ENCODE data around the gene CAMSAP3.
"Not testable (repeated sequence)": the region's sequence is repeated elsewhere in the genome, so short reads cannot be mapped to it uniquely, and the experiment has no call there.

CAMSAP3 gene

GRCh38 chr19:7595466-7596133 is at the start of gene CAMSAP3:
TSS of gene CAMSAP3 (plus strand) at chr19:7595863. CDS start at chr19:7596003, 140 bp downstream.
- DNase-seq (ENCODE audit: low read depth), result no peak

- no peak for DNase-seq (ENCODE audit: low read depth)
Observed at GRCh38 chr19:7545904-7546303, 49.8 kb upstream of the CAMSAP3 start.

- DNase-seq (ENCODE audit: low read depth), result no peak
Observed at GRCh38 chr19:7547159-7547558, 48.5 kb upstream of the CAMSAP3 start.

GRCh38 chr19:7549429-7550148 is 46.1 kb upstream of the CAMSAP3 start:
- no peak for DNase-seq (ENCODE audit: low read depth)

- DNase-seq (ENCODE audit: low read depth), result no peak
Observed at GRCh38 chr19:7550169-7550770, 45.4 kb upstream of the CAMSAP3 start.

GRCh38 chr19:7550987-7551761 is 44.5 kb upstream of the CAMSAP3 start:
- DNase-seq (ENCODE audit: low read depth), result no peak

GRCh38 chr19:7552781-7553180 is 42.9 kb upstream of the CAMSAP3 start:
- DNase-seq (ENCODE audit: low read depth), result no peak

- no peak for DNase-seq (ENCODE audit: low read depth)
Observed at GRCh38 chr19:7554565-7554964, 41.1 kb upstream of the CAMSAP3 start.

GRCh38 chr19:7554990-7555864 is 40.4 kb upstream of the CAMSAP3 start:
- DNase-seq (ENCODE audit: low read depth), result no peak

- DNase-seq (ENCODE audit: low read depth), result no peak
Observed at GRCh38 chr19:7556696-7557315, 38.9 kb upstream of the CAMSAP3 start.

- no peak for DNase-seq (ENCODE audit: low read depth)
Observed at GRCh38 chr19:7558667-7559066, 37.0 kb upstream of the CAMSAP3 start.

GRCh38 chr19:7559102-7559501 is 36.6 kb upstream of the CAMSAP3 start:
- DNase-seq (ENCODE audit: low read depth), result no peak

GRCh38 chr19:7560255-7560654 is 35.4 kb upstream of the CAMSAP3 start:
- DNase-seq (ENCODE audit: low read depth), result no peak

- DNase-seq (ENCODE audit: low read depth), result no peak
Observed at GRCh38 chr19:7561325-7561724, 34.3 kb upstream of the CAMSAP3 start.

- DNase-seq (ENCODE audit: low read depth), result no peak
Observed at GRCh38 chr19:7562646-7563393, 32.8 kb upstream of the CAMSAP3 start.

- no peak for DNase-seq (ENCODE audit: low read depth)
Observed at GRCh38 chr19:7564866-7565265, 30.8 kb upstream of the CAMSAP3 start.

GRCh38 chr19:7565332-7565731 is 30.3 kb upstream of the CAMSAP3 start:
- no peak for DNase-seq (ENCODE audit: low read depth)

- DNase-seq (ENCODE audit: low read depth), result no peak
Observed at GRCh38 chr19:7570761-7571160, 24.9 kb upstream of the CAMSAP3 start.

- no peak for DNase-seq (ENCODE audit: low read depth)
Observed at GRCh38 chr19:7575434-7576040, 20.1 kb upstream of the CAMSAP3 start.

- not testable (repeated sequence) for DNase-seq (ENCODE audit: low read depth)
Observed at GRCh38 chr19:7577422-7577821, 18.2 kb upstream of the CAMSAP3 start.

Measured in GM04503 (cell line).